Fibroblast of lung (primary cell): ENCODE measurements around the gene ITGA7. TPM values are rescaled to one million over a fixed set of nuclear protein-coding genes. Genes with fewer than 3 reads are reported as not detected.

Experiments used
- DNase-seq, 2 donors: peaks; one replicate each; pipeline versions ENCODE4 v3.0.0 to v3.0.0-alpha.2; 2010; ENCODE audit warnings: low read depth in 2 of 2
- H2AFZ ChIP-seq: 2 replicates; pipeline ENCODE4 v1.5.1; 2012; ENCODE audit warnings: low read length, control low read depth, inconsistent platforms
- H3K27ac ChIP-seq: 2 replicates; pipeline ENCODE4 v1.5.1; 2011; ENCODE audit warnings: low read length, control low read depth; ENCODE audit not compliant: insufficient read depth
- H3K27me3 ChIP-seq: 2 replicates; pipeline ENCODE4 v1.5.1; 2011; ENCODE audit warnings: mild to moderate bottlenecking, low read length; ENCODE audit not compliant: control insufficient read depth, insufficient read depth
- H3K36me3 ChIP-seq: 2 replicates; pipeline ENCODE4 v1.5.1; 2011; ENCODE audit warnings: low read length; ENCODE audit not compliant: control insufficient read depth, insufficient read depth
- H3K4me1 ChIP-seq: 2 replicates; pipeline ENCODE4 v1.5.1; 2011; ENCODE audit warnings: low read length; ENCODE audit not compliant: control insufficient read depth, insufficient read depth; ENCODE audit errors: extremely low read depth
- H3K4me2 ChIP-seq: 2 replicates; pipeline ENCODE4 v1.5.1; 2011; ENCODE audit warnings: low read length, control low read depth; ENCODE audit not compliant: insufficient read depth; ENCODE audit errors: extremely low read depth
- H3K4me3 ChIP-seq, 4 experiments: fragments of 200-600 bp in 1 of 4; sonication (generic) in 1 of 4; replicated peaks in 1 of 4; 2 replicates each; pipeline ENCODE4 v1.5.1; 2011 to 2016; ENCODE audit warnings: low read length in 4 of 4, low read depth in 3 of 4, mild to moderate bottlenecking in 3 of 4, control low read depth in 2 of 4, inconsistent platforms in 1 of 4, mixed read lengths in 1 of 4; ENCODE audit not compliant: insufficient read depth in 1 of 4; ENCODE audit errors: control extremely low read depth in 1 of 4
- H3K79me2 ChIP-seq: 2 replicates; pipeline ENCODE4 v1.5.1; 2012; ENCODE audit warnings: mild to moderate bottlenecking, low read length, inconsistent platforms; ENCODE audit not compliant: control insufficient read depth, insufficient read depth
- H3K9ac ChIP-seq: 2 replicates; pipeline ENCODE4 v1.5.1; 2011; ENCODE audit warnings: mild to moderate bottlenecking, low read length, control low read depth; ENCODE audit not compliant: insufficient read depth
- H3K9me3 ChIP-seq: 2 replicates; pipeline ENCODE4 v1.5.1; 2012; ENCODE audit warnings: low read depth, low read length; ENCODE audit not compliant: control insufficient read depth, insufficient read depth
- H4K20me1 ChIP-seq: 2 replicates; pipeline ENCODE4 v1.5.1; 2011; ENCODE audit warnings: low read length; ENCODE audit not compliant: control insufficient read depth, insufficient read depth; ENCODE audit errors: extremely low read depth
- CTCF ChIP-seq, 2 donors: IDR thresholded peaks in 1 of 2; conservative IDR thresholded peaks in 1 of 2; 1 replicate in 1 of 2; 2 replicates in 1 of 2; pipeline ENCODE4 v1.5.1; 2011 to 2012; ENCODE audit warnings: low read length in 2 of 2, control low read depth in 1 of 2, inconsistent platforms in 1 of 2, low read depth in 1 of 2, mild to moderate bottlenecking in 1 of 2
- EZH2 ChIP-seq: IDR thresholded peaks from 2 replicates; pipeline ENCODE4 v1.5.1; 2012; ENCODE audit warnings: low read length, control low read depth, mild to moderate bottlenecking; ENCODE audit errors: missing control alignments
- polyA plus RNA-seq, 2 donors: library from polyadenylated mRNA; depleted of rRNA in 1 of 2; stranded (reverse) in 1 of 2; unstranded in 1 of 2; fragments of >200 nt; gene quantifications; 2 replicates each; pipeline ENCODE4 v1.2.1, GENCODE V29; 2011 to 2012; ENCODE audit warnings: missing spikeins in 1 of 2
- total RNA-seq: library from RNA; depleted of rRNA; stranded (reverse); fragments of >200 nt; gene quantifications from 2 replicates; pipeline ENCODE4 v1.2.1, GENCODE V29; 2014

Gene ITGA7
- total and polyA plus RNA-seq, 2 donors (not counting 1 experiment from before 2014, with no cell fraction given), result 42.7 to 130 TPM

GRCh38 chr12:55734595-55734994 lies 26.9 kb upstream of the ITGA7 start:
- H3K27me3 ChIP-seq, result no peaks in the 10 kb centered on the region
- H3K79me2 ChIP-seq, result peaks cover 7% of the 10 kb centered on the region
- H3K4me1 ChIP-seq, result peaks cover 12% of the 10 kb centered on the region
- no peaks in the 10 kb centered on the region for H3K9me3 ChIP-seq
- TF ChIP-seq CTCF (conservative IDR thresholded peaks at IDR 0.05 in 1 of 2, IDR thresholded peaks at IDR 0.05 in 1 of 2; ENCODE audit: low read depth in 1 of 2, low read length in 2 of 2) (no peak), EZH2 (no peak)
- no peak overlapping the region for H3K9ac ChIP-seq
- DNase-seq, result no peak
- H2AFZ ChIP-seq, result no peak overlapping the region
- no peak overlapping the region for H3K4me2 ChIP-seq
- no peak overlapping the region for H3K4me3 ChIP-seq
- no peak overlapping the region for H3K27ac ChIP-seq
- H3K36me3 ChIP-seq, result no peaks in the 10 kb centered on the region
- H4K20me1 ChIP-seq, result no peaks in the 10 kb centered on the region

- Histone ChIP-seq H3K27ac (no peak overlapping the region), H3K9ac (no peak overlapping the region), H4K20me1 (no peaks in the 10 kb centered on the region), H3K4me2 (no peak overlapping the region), H3K4me3 (no peak overlapping the region), H3K27me3 (no peaks in the 10 kb centered on the region), H3K36me3 (no peaks in the 10 kb centered on the region), H3K9me3 (no peaks in the 10 kb centered on the region), H3K4me1 (peaks cover 12% of the 10 kb centered on the region), H2AFZ (no peak overlapping the region), H3K79me2 (peaks cover 7% of the 10 kb centered on the region)
- TF ChIP-seq CTCF (conservative IDR thresholded peaks at IDR 0.05 in 1 of 2, IDR thresholded peaks at IDR 0.05 in 1 of 2; ENCODE audit: low read depth in 1 of 2, low read length in 2 of 2) (no peak), EZH2 (no peak)
- DNase-seq, result no peak
These were observed 26.2 kb upstream of the ITGA7 start for GRCh38 chr12:55733858-55734257.

- H3K79me2 ChIP-seq, result peaks cover 14% of the 10 kb centered on the region
- no peaks in the 10 kb centered on the region for H4K20me1 ChIP-seq
- no peaks in the 10 kb centered on the region for H3K9me3 ChIP-seq
- no peak overlapping the region for H3K9ac ChIP-seq
- H3K4me2 ChIP-seq, result no peak overlapping the region
- no peak overlapping the region for H2AFZ ChIP-seq
- no peaks in the 10 kb centered on the region for H3K36me3 ChIP-seq
- no peak overlapping the region for H3K4me3 ChIP-seq
- no peaks in the 10 kb centered on the region for H3K27me3 ChIP-seq
- peaks cover 11% of the 10 kb centered on the region for H3K4me1 ChIP-seq
- H3K27ac ChIP-seq, result no peak overlapping the region
- no peak for DNase-seq
- TF ChIP-seq EZH2 (no peak), CTCF (conservative IDR thresholded peaks at IDR 0.05 in 1 of 2, IDR thresholded peaks at IDR 0.05 in 1 of 2; ENCODE audit: low read depth in 1 of 2, low read length in 2 of 2) (no peak)
These were observed 25.4 kb upstream of the ITGA7 start for GRCh38 chr12:55733021-55733555.
